ENCODE data around the gene UBE2V1. TPM values are rescaled to one million over a fixed set of nuclear protein-coding genes. Genes with fewer than 3 reads are reported as not detected.

UBE2V1 gene
- total and polyA plus RNA-seq, 2 of the 13 experiments (the other 11 are each of a cell fraction or from before 2014, with no cell fraction given) = 81.3 to 132 TPM

- TF ChIP-seq ZEB1 (IDR thresholded peaks at IDR 0.05; ENCODE audit: insufficient replicate concordance, low read depth) = no peak
- TF ChIP-seq ZNF678 (CRISPR knock-in tag; IDR thresholded peaks at IDR 0.05) = no peak
- no peak for TF ChIP-seq STAT6 (CRISPR knock-in tag; IDR thresholded peaks at IDR 0.05; ENCODE audit: borderline replicate concordance)
- TF ChIP-seq SPEN (CRISPR knock-in tag; IDR thresholded peaks at IDR 0.05; ENCODE audit: low read depth) = peak; percentile 83; the same call in 1 of the 2 replicates
- peak; percentile 89 for TF ChIP-seq TBX2 (CRISPR knock-in tag; IDR thresholded peaks at IDR 0.05; ENCODE audit: borderline replicate concordance)
- TF ChIP-seq MXD1 (CRISPR knock-in tag; IDR thresholded peaks at IDR 0.05) = peak; percentile 75; the same call in 1 of the 2 replicates
- no peak for TF ChIP-seq MTA3 (CRISPR knock-in tag; IDR thresholded peaks at IDR 0.05)
- TF ChIP-seq ZNF572 (CRISPR knock-in tag; IDR thresholded peaks at IDR 0.05) = peak; percentile 88; the same call in 1 of the 2 replicates
- TF ChIP-seq CREB1 (IDR thresholded peaks at IDR 0.05) = peak; percentile 78
- TF ChIP-seq CREB1 (CRISPR knock-in tag; IDR thresholded peaks at IDR 0.05) = no peak
- peak; percentile 27; the same call in 1 of the 2 replicates for TF ChIP-seq RARA (CRISPR knock-in tag; IDR thresholded peaks at IDR 0.05)
- TF ChIP-seq PLSCR1 (CRISPR knock-in tag; IDR thresholded peaks at IDR 0.05; ENCODE audit: borderline replicate concordance) = no peak
- no peak for TF ChIP-seq RBM22 (optimal IDR thresholded peaks at IDR 0.05; ENCODE audit: low read length)
- peak; percentile 90 for TF ChIP-seq ATF2 (CRISPR knock-in tag; IDR thresholded peaks at IDR 0.05)
- no peak for TF ChIP-seq KAT2B (IDR thresholded peaks at IDR 0.05; ENCODE audit: borderline replicate concordance, low read depth, low read length)
- no peak for TF ChIP-seq PTBP1 (IDR thresholded peaks at IDR 0.05; ENCODE audit: low read depth, low read length, poor library complexity, severe bottlenecking)
- TF ChIP-seq CEBPZ (IDR thresholded peaks at IDR 0.05; ENCODE audit: low read length) = no peak
- no peak for TF ChIP-seq SRSF9 (IDR thresholded peaks at IDR 0.05; ENCODE audit: borderline replicate concordance, insufficient read depth, low read depth, low read length, poor library complexity, severe bottlenecking)
- peak; percentile 80 for TF ChIP-seq ZNF263 (CRISPR knock-in tag; IDR thresholded peaks at IDR 0.05)
- no peak for TF ChIP-seq ZNF878 (CRISPR knock-in tag; IDR thresholded peaks at IDR 0.05)
- peak; percentile 87 for TF ChIP-seq RNF2 (conservative IDR thresholded peaks at IDR 0.05; ENCODE audit: low read depth)
These were observed 41.7 kb downstream of the UBE2V1 start (continued) for GRCh38 chr20:50071039-50071888.
